ENCODE data around the gene DDR2.

DNA sequence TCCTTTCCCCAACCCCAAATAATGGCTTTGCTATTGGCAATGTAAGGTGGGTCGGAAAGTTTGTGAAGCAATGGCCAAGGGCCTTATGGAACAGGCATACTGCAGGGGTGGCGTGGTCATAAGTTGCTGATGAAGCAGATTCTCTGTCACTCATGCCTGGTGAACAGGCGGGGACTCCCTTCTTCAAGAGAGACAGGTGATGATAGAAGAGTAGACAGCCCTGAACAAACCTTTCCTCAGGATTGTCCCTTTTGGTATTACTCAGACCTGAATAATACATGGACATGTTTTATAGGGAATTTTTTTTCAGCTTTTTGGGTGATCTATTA, 12.7 kb downstream of the DDR2 start:
- TF ChIP-seq, protein P1, sequence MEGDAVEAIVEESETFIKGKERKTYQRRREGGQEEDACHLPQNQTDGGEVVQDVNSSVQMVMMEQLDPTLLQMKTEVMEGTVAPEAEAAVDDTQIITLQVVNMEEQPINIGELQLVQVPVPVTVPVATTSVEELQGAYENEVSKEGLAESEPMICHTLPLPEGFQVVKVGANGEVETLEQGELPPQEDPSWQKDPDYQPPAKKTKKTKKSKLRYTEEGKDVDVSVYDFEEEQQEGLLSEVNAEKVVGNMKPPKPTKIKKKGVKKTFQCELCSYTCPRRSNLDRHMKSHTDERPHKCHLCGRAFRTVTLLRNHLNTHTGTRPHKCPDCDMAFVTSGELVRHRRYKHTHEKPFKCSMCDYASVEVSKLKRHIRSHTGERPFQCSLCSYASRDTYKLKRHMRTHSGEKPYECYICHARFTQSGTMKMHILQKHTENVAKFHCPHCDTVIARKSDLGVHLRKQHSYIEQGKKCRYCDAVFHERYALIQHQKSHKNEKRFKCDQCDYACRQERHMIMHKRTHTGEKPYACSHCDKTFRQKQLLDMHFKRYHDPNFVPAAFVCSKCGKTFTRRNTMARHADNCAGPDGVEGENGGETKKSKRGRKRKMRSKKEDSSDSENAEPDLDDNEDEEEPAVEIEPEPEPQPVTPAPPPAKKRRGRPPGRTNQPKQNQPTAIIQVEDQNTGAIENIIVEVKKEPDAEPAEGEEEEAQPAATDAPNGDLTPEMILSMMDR (IDR thresholded peaks at IDR 0.05), result no peak
- TF ChIP-seq POLR2A (IDR thresholded peaks at IDR 0.05) (no peak), EP300 (IDR thresholded peaks at IDR 0.05) (no peak)
